Astrocyte (in vitro differentiated cells and primary cell): ENCODE data around the gene ADCY1. TPM values are rescaled to one million over a fixed set of nuclear protein-coding genes. Genes with fewer than 3 reads are reported as not detected.

Experiments used
- DNase-seq: peaks from one replicate; pipeline ENCODE4 v3.0.0-alpha.2; 2010; ENCODE audit warnings: low read depth
- FAIRE-seq: peaks from 2 replicates; lab custom pipeline; 2011; peaks lifted over from hg19 to GRCh38; lab: Jason Lieb, UNC
- H2AFZ ChIP-seq: 2 replicates; pipeline ENCODE4 v1.6.0; 2012; ENCODE audit warnings: low read depth, low read length, inconsistent platforms
- H3K27ac ChIP-seq: 2 replicates; pipeline ENCODE4 v1.5.1; 2011; ENCODE audit warnings: low read depth, low read length, inconsistent platforms
- H3K27me3 ChIP-seq: 2 replicates; pipeline ENCODE4 v1.6.0; 2011; ENCODE audit warnings: low read length, inconsistent platforms; ENCODE audit not compliant: insufficient read depth
- H3K36me3 ChIP-seq: 2 replicates; pipeline ENCODE4 v1.5.1; 2011; ENCODE audit warnings: low read length, inconsistent platforms; ENCODE audit not compliant: insufficient read depth
- H3K4me1 ChIP-seq: 2 replicates; pipeline ENCODE4 v1.5.1; 2011; ENCODE audit warnings: low read length, inconsistent platforms; ENCODE audit not compliant: insufficient read depth
- H3K4me2 ChIP-seq: 2 replicates; pipeline ENCODE4 v1.6.0; 2012; ENCODE audit warnings: low read length, inconsistent platforms
- H3K4me3 ChIP-seq: 2 replicates; pipeline ENCODE4 v1.5.1; 2011; ENCODE audit warnings: low read depth, mild to moderate bottlenecking, low read length, inconsistent platforms; ENCODE audit not compliant: insufficient read depth
- H3K79me2 ChIP-seq: 2 replicates; pipeline ENCODE4 v1.6.0; 2012; ENCODE audit warnings: mild to moderate bottlenecking, low read length, inconsistent platforms; ENCODE audit not compliant: insufficient read depth
- H3K9ac ChIP-seq: 2 replicates; pipeline ENCODE4 v1.6.0; 2012; ENCODE audit warnings: mild to moderate bottlenecking, low read length, inconsistent platforms
- H3K9me3 ChIP-seq: 2 replicates; pipeline ENCODE4 v1.5.1; 2012; ENCODE audit warnings: low read depth, mild to moderate bottlenecking, low read length, inconsistent platforms; ENCODE audit not compliant: insufficient read depth
- H4K20me1 ChIP-seq: 2 replicates; pipeline ENCODE4 v1.6.0; 2012; ENCODE audit warnings: low read length, inconsistent platforms; ENCODE audit not compliant: insufficient read depth
- H3K27ac Mint-ChIP-seq: one replicate; pipeline ENCODE4 v1.8.0; 2021; ENCODE audit warnings: mild to moderate bottlenecking, mixed read lengths; ENCODE audit not compliant: unreplicated experiment
- H3K27me3 Mint-ChIP-seq: one replicate; pipeline ENCODE4 v1.8.0; 2021; ENCODE audit warnings: low read depth, mixed read lengths; ENCODE audit not compliant: unreplicated experiment
- H3K36me3 Mint-ChIP-seq: one replicate; pipeline ENCODE4 v1.8.0; 2021; ENCODE audit warnings: low read depth, mixed read lengths; ENCODE audit not compliant: unreplicated experiment
- H3K4me1 Mint-ChIP-seq: one replicate; pipeline ENCODE4 v1.8.0; 2021; ENCODE audit warnings: low read depth, mixed read lengths; ENCODE audit not compliant: unreplicated experiment
- H3K4me3 Mint-ChIP-seq: one replicate; pipeline ENCODE4 v1.8.0; 2021; ENCODE audit warnings: mild to moderate bottlenecking, moderate library complexity, mixed read lengths; ENCODE audit not compliant: unreplicated experiment
- H3K9me3 Mint-ChIP-seq: one replicate; pipeline ENCODE4 v1.8.0; 2021; ENCODE audit warnings: mild to moderate bottlenecking, mixed read lengths; ENCODE audit not compliant: unreplicated experiment
- CTCF ChIP-seq: IDR thresholded peaks from 2 replicates; pipeline ENCODE4 v1.5.1; 2011; ENCODE audit warnings: low read depth, mild to moderate bottlenecking, inconsistent platforms, low read length, moderate library complexity; ENCODE audit not compliant: insufficient read depth
- EZH2 ChIP-seq: IDR thresholded peaks from 2 replicates; pipeline ENCODE4 v1.6.1; 2012; ENCODE audit warnings: mild to moderate bottlenecking, low read length, inconsistent platforms; ENCODE audit not compliant: insufficient read depth
- total RNA-seq: library from RNA; stranded (reverse); gene quantifications from 2 replicates; pipeline ENCODE4 v1.2.1, GENCODE V29; 2021

The ADCY1 gene
- total RNA-seq, 1 donor from 2014 or later = 1.6 TPM

- Histone ChIP-seq H3K4me2 (no peak overlapping the region), H3K4me3 (no peak overlapping the region), H3K79me2 (no peaks in the 10 kb centered on the region), H3K9me3 (no peaks in the 10 kb centered on the region), H2AFZ (no peak overlapping the region), H4K20me1 (no peaks in the 10 kb centered on the region), H3K27ac (no peak overlapping the region), H3K9ac (no peak overlapping the region), H3K27me3 (no peaks in the 10 kb centered on the region), H3K36me3 (no peaks in the 10 kb centered on the region), H3K4me1 (no peaks in the 10 kb centered on the region)
- H3K27ac Mint-ChIP-seq = no peak overlapping the region
- TF ChIP-seq EZH2 = no peak
- no peak for TF ChIP-seq CTCF
- no peaks in the 10 kb centered on the region for H3K9me3 Mint-ChIP-seq
- no peak for DNase-seq
- H3K36me3 Mint-ChIP-seq = no peaks in the 10 kb centered on the region
- FAIRE-seq = no peak
- no peak overlapping the region for H3K4me3 Mint-ChIP-seq
- no peaks in the 10 kb centered on the region for H3K4me1 Mint-ChIP-seq
- H3K27me3 Mint-ChIP-seq = peaks cover 23% of the 10 kb centered on the region
These were observed 25.9 kb downstream of the ADCY1 start for GRCh38 chr7:45599851-45600706.

GRCh38 chr7:45601094-45601493 lies 26.9 kb downstream of the ADCY1 start:
- no peaks in the 10 kb centered on the region for H3K4me1 ChIP-seq
- no peak for FAIRE-seq
- Mint-ChIP-seq H3K36me3 (no peaks in the 10 kb centered on the region), H3K4me1 (no peaks in the 10 kb centered on the region), H3K4me3 (no peak overlapping the region), H3K27ac (no peak overlapping the region), H3K27me3 (peaks cover 15% of the 10 kb centered on the region), H3K9me3 (no peaks in the 10 kb centered on the region)
- no peak overlapping the region for H2AFZ ChIP-seq
- no peaks in the 10 kb centered on the region for H3K36me3 ChIP-seq
- TF ChIP-seq EZH2 = no peak
- no peak for TF ChIP-seq CTCF
- no peak overlapping the region for H3K27ac ChIP-seq
- H3K79me2 ChIP-seq = no peaks in the 10 kb centered on the region
- H3K9me3 ChIP-seq = no peaks in the 10 kb centered on the region
- no peaks in the 10 kb centered on the region for H3K27me3 ChIP-seq
- no peak overlapping the region for H3K4me2 ChIP-seq
- H3K9ac ChIP-seq = no peak overlapping the region
- DNase-seq = no peak
- no peaks in the 10 kb centered on the region for H4K20me1 ChIP-seq
- H3K4me3 ChIP-seq = no peak overlapping the region
